ENCODE measurements around the gene IGLL5.
A peak's percentile ranks its signal among the peaks of the same experiment; 100 is the strongest.

IGLL5 gene

GRCh38 chr22:22935056-22935545, 47.5 kb downstream of the IGLL5 start:
- Histone ChIP-seq H3K36me3 (ENCODE audit: control insufficient read depth, insufficient read depth, low read length) (no peaks in the 10 kb centered on the region), H2BK5ac (ENCODE audit: low read length) (no peak overlapping the region), H3K4me2 (ENCODE audit: low read length) (no peak overlapping the region), H3K18ac (ENCODE audit: low read length) (no peak overlapping the region), H4K8ac (ENCODE audit: low read depth, low read length) (no peak overlapping the region), H3K56ac (ENCODE audit: low read length) (no peak overlapping the region), H2AK5ac (ENCODE audit: low read length) (no peak overlapping the region), H3K9ac (ENCODE audit: low read length) (no peak overlapping the region), H3K79me2 (ENCODE audit: control insufficient read depth, insufficient read depth, low read length) (no peaks in the 10 kb centered on the region), H3K27me3 (ENCODE audit: insufficient read depth, low read length, poor library complexity) (no peaks in the 10 kb centered on the region), H4K5ac (ENCODE audit: low read length) (no peak overlapping the region), H3K4me3 (ENCODE audit: low read length) (no peak overlapping the region), H3K4me1 (ENCODE audit: control insufficient read depth, low read depth, low read length) (no peaks in the 10 kb centered on the region), H3K23ac (ENCODE audit: low read length) (no peak overlapping the region), H3K79me1 (ENCODE audit: low read length) (no peaks in the 10 kb centered on the region), H2BK15ac (replicated peaks; ENCODE audit: low read depth) (no peak overlapping the region), H3K4ac (ENCODE audit: low read depth, low read length) (no peak overlapping the region), H2BK120ac (ENCODE audit: low read depth, low read length) (no peak overlapping the region), H3K27ac (ENCODE audit: low read depth, low read length) (no peak overlapping the region)
- WGBS (ENCODE audit: extremely low coverage, insufficient coverage, low lambda C conversion rate), result no CpG with 5 or more reads among the region's 3 CpGs
- DNase-seq, result no peak

GRCh38 chr22:22935546-22936157, 48.0 kb downstream of the IGLL5 start:
- no peaks in the 10 kb centered on the region for H3K4me1 ChIP-seq (ENCODE audit: control insufficient read depth, low read depth, low read length)
- no peak overlapping the region for H3K4me2 ChIP-seq (ENCODE audit: low read length)
- no peak overlapping the region for H3K4ac ChIP-seq (ENCODE audit: low read depth, low read length)
- no peak overlapping the region for H2AK5ac ChIP-seq (ENCODE audit: low read length)
- no peaks in the 10 kb centered on the region for H3K36me3 ChIP-seq (ENCODE audit: control insufficient read depth, insufficient read depth, low read length)
- no CpG with 5 or more reads among the region's 4 CpGs for WGBS (ENCODE audit: extremely low coverage, insufficient coverage, low lambda C conversion rate)
- H3K23ac ChIP-seq (ENCODE audit: low read length), result no peak overlapping the region
- no peak overlapping the region for H2BK120ac ChIP-seq (ENCODE audit: low read depth, low read length)
- H3K18ac ChIP-seq (ENCODE audit: low read length), result no peak overlapping the region
- no peak overlapping the region for H3K4me3 ChIP-seq (ENCODE audit: low read length)
- H3K27ac ChIP-seq (ENCODE audit: low read depth, low read length), result no peak overlapping the region
- H3K79me1 ChIP-seq (ENCODE audit: low read length), result no peaks in the 10 kb centered on the region
- no peak overlapping the region for H4K8ac ChIP-seq (ENCODE audit: low read depth, low read length)
- no peaks in the 10 kb centered on the region for H3K27me3 ChIP-seq (ENCODE audit: insufficient read depth, low read length, poor library complexity)
- H2BK5ac ChIP-seq (ENCODE audit: low read length), result no peak overlapping the region
- H2BK15ac ChIP-seq (replicated peaks; ENCODE audit: low read depth), result no peak overlapping the region
- H4K5ac ChIP-seq (ENCODE audit: low read length), result no peak overlapping the region
- no peak overlapping the region for H3K56ac ChIP-seq (ENCODE audit: low read length)
- no peaks in the 10 kb centered on the region for H3K79me2 ChIP-seq (ENCODE audit: control insufficient read depth, insufficient read depth, low read length)
- DNase-seq, result peak; percentile 19
- no peak overlapping the region for H3K9ac ChIP-seq (ENCODE audit: low read length)

DNA sequence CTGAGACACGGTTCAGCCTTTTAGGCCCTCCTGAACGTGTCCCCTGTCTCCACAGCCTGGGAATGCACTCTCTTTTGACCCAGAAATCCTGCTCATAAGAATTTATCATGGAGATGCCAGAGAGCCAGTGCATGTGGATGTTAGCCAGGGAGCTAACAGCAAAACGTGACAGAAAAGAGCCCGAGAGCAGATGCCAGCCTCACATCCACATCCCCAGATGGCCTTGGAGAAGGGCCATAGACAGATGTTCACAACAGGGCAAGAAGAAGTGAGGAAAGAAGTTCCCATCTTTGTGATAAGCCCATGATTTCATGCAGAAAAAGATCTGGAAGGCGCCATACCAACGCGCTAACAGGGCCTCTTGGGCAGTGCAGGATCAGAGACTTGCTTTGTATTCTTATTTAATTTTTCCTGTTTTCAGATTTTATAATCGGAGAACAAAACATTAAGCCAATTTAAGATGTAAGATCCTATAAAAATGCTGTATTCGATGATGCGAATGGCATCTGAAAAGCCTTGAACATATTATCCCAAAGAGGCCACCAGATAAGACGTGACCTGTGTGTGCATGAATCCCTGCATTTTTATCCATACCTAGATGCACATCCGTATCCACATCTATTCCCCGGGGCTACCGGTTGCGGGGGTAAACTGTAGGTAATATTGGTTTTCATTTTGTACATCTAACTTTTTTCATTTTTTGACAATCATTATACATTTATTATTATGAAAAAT, 48.7 kb downstream of the IGLL5 start:
- Histone ChIP-seq H4K5ac (ENCODE audit: low read length) (no peak overlapping the region), H3K23ac (ENCODE audit: low read length) (no peak overlapping the region), H3K18ac (ENCODE audit: low read length) (no peak overlapping the region), H3K27ac (ENCODE audit: low read depth, low read length) (no peak overlapping the region), H2BK5ac (ENCODE audit: low read length) (no peak overlapping the region), H3K4ac (ENCODE audit: low read depth, low read length) (no peak overlapping the region), H3K36me3 (ENCODE audit: control insufficient read depth, insufficient read depth, low read length) (no peaks in the 10 kb centered on the region), H3K9ac (ENCODE audit: low read length) (no peak overlapping the region), H3K4me2 (ENCODE audit: low read length) (no peak overlapping the region), H3K56ac (ENCODE audit: low read length) (no peak overlapping the region), H4K8ac (ENCODE audit: low read depth, low read length) (no peak overlapping the region), H3K27me3 (ENCODE audit: insufficient read depth, low read length, poor library complexity) (no peaks in the 10 kb centered on the region), H3K4me3 (ENCODE audit: low read length) (no peak overlapping the region), H2BK15ac (replicated peaks; ENCODE audit: low read depth) (no peak overlapping the region), H3K79me2 (ENCODE audit: control insufficient read depth, insufficient read depth, low read length) (no peaks in the 10 kb centered on the region), H2AK5ac (ENCODE audit: low read length) (no peak overlapping the region), H2BK120ac (ENCODE audit: low read depth, low read length) (no peak overlapping the region), H3K79me1 (ENCODE audit: low read length) (no peaks in the 10 kb centered on the region), H3K4me1 (ENCODE audit: control insufficient read depth, low read depth, low read length) (no peaks in the 10 kb centered on the region)
- DNase-seq, result no peak
- no CpG with 5 or more reads among the region's 15 CpGs for WGBS (ENCODE audit: extremely low coverage, insufficient coverage, low lambda C conversion rate)

GRCh38 chr22:22936915-22937656, 49.5 kb downstream of the IGLL5 start:
- Histone ChIP-seq H3K36me3 (ENCODE audit: control insufficient read depth, insufficient read depth, low read length) (no peaks in the 10 kb centered on the region), H3K4me2 (ENCODE audit: low read length) (no peak overlapping the region), H2BK15ac (replicated peaks; ENCODE audit: low read depth) (no peak overlapping the region), H3K4me3 (ENCODE audit: low read length) (no peak overlapping the region), H3K4ac (ENCODE audit: low read depth, low read length) (no peak overlapping the region), H4K8ac (ENCODE audit: low read depth, low read length) (no peak overlapping the region), H3K27ac (ENCODE audit: low read depth, low read length) (no peak overlapping the region), H3K9ac (ENCODE audit: low read length) (no peak overlapping the region), H2BK5ac (ENCODE audit: low read length) (no peak overlapping the region), H2BK120ac (ENCODE audit: low read depth, low read length) (no peak overlapping the region), H3K23ac (ENCODE audit: low read length) (no peak overlapping the region), H3K79me1 (ENCODE audit: low read length) (no peaks in the 10 kb centered on the region), H3K79me2 (ENCODE audit: control insufficient read depth, insufficient read depth, low read length) (no peaks in the 10 kb centered on the region), H4K5ac (ENCODE audit: low read length) (no peak overlapping the region), H3K56ac (ENCODE audit: low read length) (no peak overlapping the region), H3K18ac (ENCODE audit: low read length) (no peak overlapping the region), H3K27me3 (ENCODE audit: insufficient read depth, low read length, poor library complexity) (no peaks in the 10 kb centered on the region), H2AK5ac (ENCODE audit: low read length) (no peak overlapping the region), H3K4me1 (ENCODE audit: control insufficient read depth, low read depth, low read length) (no peaks in the 10 kb centered on the region)
- DNase-seq, result no peak
- WGBS (ENCODE audit: extremely low coverage, insufficient coverage, low lambda C conversion rate), result no CpG with 5 or more reads among the region's 6 CpGs

DNA sequence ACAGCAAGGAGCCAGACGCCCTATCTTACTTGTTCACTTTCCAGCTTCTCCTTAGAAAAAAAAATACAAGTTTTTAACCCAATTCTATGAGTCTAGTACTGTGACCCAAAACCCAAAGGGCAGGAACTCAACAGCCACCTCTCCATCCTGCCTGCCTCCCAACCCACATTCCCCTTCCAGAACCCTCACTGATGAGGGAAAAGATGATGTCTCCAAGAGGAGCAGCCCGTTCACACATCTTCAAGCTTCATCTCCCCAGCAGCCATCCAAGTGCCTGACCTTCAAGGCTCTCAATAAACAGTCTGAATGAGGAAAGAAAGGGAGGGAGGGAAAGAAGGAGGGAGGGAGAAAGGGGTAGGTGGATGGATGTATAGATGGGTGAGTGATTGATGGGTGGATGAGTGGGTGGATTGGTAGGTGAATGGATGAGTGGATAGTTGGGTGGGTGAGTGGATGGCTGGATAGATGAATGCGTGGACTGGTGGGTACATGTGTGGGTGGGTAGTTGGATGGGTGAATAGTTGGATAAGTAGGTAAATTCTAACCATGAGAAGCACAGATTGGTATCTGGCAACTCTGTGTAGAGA, 50.4 kb downstream of the IGLL5 start:
- Histone ChIP-seq H2BK15ac (replicated peaks; ENCODE audit: low read depth) (no peak overlapping the region), H3K18ac (ENCODE audit: low read length) (no peak overlapping the region), H4K8ac (ENCODE audit: low read depth, low read length) (no peak overlapping the region), H2AK5ac (ENCODE audit: low read length) (no peak overlapping the region), H2BK120ac (ENCODE audit: low read depth, low read length) (no peak overlapping the region), H3K23ac (ENCODE audit: low read length) (no peak overlapping the region), H2BK5ac (ENCODE audit: low read length) (no peak overlapping the region), H3K56ac (ENCODE audit: low read length) (no peak overlapping the region), H3K4me3 (ENCODE audit: low read length) (no peak overlapping the region), H3K79me1 (ENCODE audit: low read length) (no peaks in the 10 kb centered on the region), H3K27ac (ENCODE audit: low read depth, low read length) (no peak overlapping the region), H3K4me2 (ENCODE audit: low read length) (no peak overlapping the region), H3K27me3 (ENCODE audit: insufficient read depth, low read length, poor library complexity) (no peaks in the 10 kb centered on the region), H3K79me2 (ENCODE audit: control insufficient read depth, insufficient read depth, low read length) (no peaks in the 10 kb centered on the region), H3K36me3 (ENCODE audit: control insufficient read depth, insufficient read depth, low read length) (no peaks in the 10 kb centered on the region), H3K9ac (ENCODE audit: low read length) (no peak overlapping the region), H4K5ac (ENCODE audit: low read length) (no peak overlapping the region), H3K4me1 (ENCODE audit: control insufficient read depth, low read depth, low read length) (peaks cover under 1% of the 10 kb centered on the region), H3K4ac (ENCODE audit: low read depth, low read length) (no peak overlapping the region)
- DNase-seq, result no peak
- WGBS (ENCODE audit: extremely low coverage, insufficient coverage, low lambda C conversion rate), result no CpG with 5 or more reads among the region's 3 CpGs
